ENCODE measurements around the gene ZNF581. TPM values are rescaled to one million over a fixed set of nuclear protein-coding genes. Genes with fewer than 3 reads are reported as not detected.

ZNF581 gene
- total RNA-seq, 1 experiment from 2014 or later = 46.2 TPM

DNA sequence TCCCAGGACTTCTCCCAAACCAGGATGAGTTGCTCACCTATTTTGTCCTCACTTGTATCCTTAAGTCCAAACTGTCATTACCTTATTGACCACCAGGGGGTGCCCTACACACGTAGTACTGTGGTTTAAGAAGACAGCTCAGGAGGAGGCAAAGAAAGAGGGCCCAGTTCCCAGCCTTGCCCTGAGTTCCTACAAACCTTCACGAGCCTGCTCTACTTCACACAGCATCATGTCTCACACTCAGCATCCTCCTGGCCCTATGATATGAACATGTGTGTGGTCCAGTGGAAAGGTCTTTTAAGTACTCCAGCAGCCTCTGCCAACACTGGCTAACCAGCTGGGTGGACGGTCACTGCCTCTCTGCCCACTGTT, 11.0 kb upstream of the ZNF581 start:
- intact Hi-C loops (cut with micrococcal nuclease; ENCODE audit: unreplicated experiment) = loop anchor here (1.0 to 10.0 kb wide), 3 partner anchors 8 to 248 kb away; partner anchors contain the start of genes RPL28 and TMEM238
- H3K4me1 Mint-ChIP-seq (ENCODE audit: low read depth, unreplicated experiment) = peaks cover 30% of the 10 kb centered on the region
- POLR2A ChIA-PET = interaction anchor here (0.5 to 1.7 kb wide), 6 partner anchors 8 to 156 kb away, joined by 3 to 12 read pairs (median 4); partner anchors contain the start of genes FIZ1 and ZNF784
- DNase-seq = peak; percentile 93
- peak overlapping the region; percentile 30 for H3K4me3 Mint-ChIP-seq (ENCODE audit: unreplicated experiment)
- no peaks in the 10 kb centered on the region for H3K9me3 Mint-ChIP-seq (ENCODE audit: unreplicated experiment)
- CTCF ChIA-PET = interaction anchor here (0.5 to 2.3 kb wide), 24 partner anchors 8 to 1084 kb away, joined by 3 to 18 read pairs (median 5); partner anchors contain the start of genes FIZ1, HSPBP1, ISOC2 and PTPRH
- Histone ChIP-seq H3K9me3 (no peaks in the 10 kb centered on the region), H3K36me3 (ENCODE audit: control insufficient read depth, insufficient read depth, low read length) (no peaks in the 10 kb centered on the region), H3K27me3 (replicated peaks; ENCODE audit: control insufficient read depth, insufficient read depth, low read length) (no peaks in the 10 kb centered on the region), H3K4me1 (peaks cover 7% of the 10 kb centered on the region), H3K4me3 (ENCODE audit: low read depth, low read length) (no peak overlapping the region)
- BruUV-seq (replicated peaks) = no TSS peak
- peak overlapping the region; percentile 3 for H3K27ac Mint-ChIP-seq (ENCODE audit: unreplicated experiment)
- H3K36me3 Mint-ChIP-seq (ENCODE audit: insufficient read depth, unreplicated experiment) = peaks cover 41% of the 10 kb centered on the region
- H3K27me3 Mint-ChIP-seq (ENCODE audit: insufficient read depth, unreplicated experiment) = no peaks in the 10 kb centered on the region
- TF ChIP-seq, protein P1, sequence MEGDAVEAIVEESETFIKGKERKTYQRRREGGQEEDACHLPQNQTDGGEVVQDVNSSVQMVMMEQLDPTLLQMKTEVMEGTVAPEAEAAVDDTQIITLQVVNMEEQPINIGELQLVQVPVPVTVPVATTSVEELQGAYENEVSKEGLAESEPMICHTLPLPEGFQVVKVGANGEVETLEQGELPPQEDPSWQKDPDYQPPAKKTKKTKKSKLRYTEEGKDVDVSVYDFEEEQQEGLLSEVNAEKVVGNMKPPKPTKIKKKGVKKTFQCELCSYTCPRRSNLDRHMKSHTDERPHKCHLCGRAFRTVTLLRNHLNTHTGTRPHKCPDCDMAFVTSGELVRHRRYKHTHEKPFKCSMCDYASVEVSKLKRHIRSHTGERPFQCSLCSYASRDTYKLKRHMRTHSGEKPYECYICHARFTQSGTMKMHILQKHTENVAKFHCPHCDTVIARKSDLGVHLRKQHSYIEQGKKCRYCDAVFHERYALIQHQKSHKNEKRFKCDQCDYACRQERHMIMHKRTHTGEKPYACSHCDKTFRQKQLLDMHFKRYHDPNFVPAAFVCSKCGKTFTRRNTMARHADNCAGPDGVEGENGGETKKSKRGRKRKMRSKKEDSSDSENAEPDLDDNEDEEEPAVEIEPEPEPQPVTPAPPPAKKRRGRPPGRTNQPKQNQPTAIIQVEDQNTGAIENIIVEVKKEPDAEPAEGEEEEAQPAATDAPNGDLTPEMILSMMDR (IDR thresholded peaks at IDR 0.05; ENCODE audit: insufficient read depth in 1 of 2, low read depth in 1 of 2, low read length in 1 of 2, severe bottlenecking in 1 of 2, unreplicated experiment in 1 of 2) = peak; percentile 88

DNA sequence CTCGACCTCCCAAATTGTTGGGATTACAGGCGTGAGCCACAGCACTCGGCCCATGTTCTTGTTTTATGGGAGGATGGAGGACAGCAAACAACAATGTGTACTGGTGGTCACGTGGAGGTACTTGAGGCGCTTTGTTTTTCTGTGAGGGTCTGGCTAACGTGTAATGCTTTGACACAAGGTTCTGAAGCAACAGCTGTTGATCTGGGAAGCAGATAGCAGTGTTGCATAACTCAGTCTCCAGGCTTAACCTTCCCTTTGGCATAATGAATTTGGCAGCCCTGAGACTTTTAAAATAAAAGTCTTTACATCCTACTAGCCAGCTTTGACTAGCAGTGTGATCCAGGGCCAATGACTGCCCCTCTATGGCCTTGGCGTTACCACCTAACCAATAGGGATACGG, 9.6 kb upstream of the ZNF581 start:
- no peaks in the 10 kb centered on the region for H3K9me3 ChIP-seq
- BruUV-seq (replicated peaks) = no TSS peak
- Mint-ChIP-seq H3K9me3 (ENCODE audit: unreplicated experiment) (no peaks in the 10 kb centered on the region), H3K27ac (ENCODE audit: unreplicated experiment) (peak overlapping the region; percentile 97), H3K36me3 (ENCODE audit: insufficient read depth, unreplicated experiment) (peaks cover 52% of the 10 kb centered on the region), H3K27me3 (ENCODE audit: insufficient read depth, unreplicated experiment) (no peaks in the 10 kb centered on the region), H3K4me3 (ENCODE audit: unreplicated experiment) (no peak overlapping the region), H3K4me1 (ENCODE audit: low read depth, unreplicated experiment) (peaks cover 31% of the 10 kb centered on the region)
- DNase-seq = no peak
- H3K4me3 ChIP-seq (ENCODE audit: low read depth, low read length) = no peak overlapping the region
- 0 out of 2 replicates have a peak, but pooled peaks cover 2% of the 10 kb centered on the region for H3K36me3 ChIP-seq (ENCODE audit: control insufficient read depth, insufficient read depth, low read length)
- POLR2A ChIA-PET = interaction anchor here (0.7 to 1.3 kb wide), 3 partner anchors 9 to 295 kb away, joined by 5 to 12 read pairs (median 9); partner anchors contain the start of gene ZNF581
- intact Hi-C loops (cut with micrococcal nuclease; ENCODE audit: unreplicated experiment) = loop anchor here (2.0 to 10.0 kb wide), 3 partner anchors 53 to 249 kb away; partner anchors contain the start of genes RPL28, TMEM238 and ZNF579
- peaks cover 7% of the 10 kb centered on the region for H3K4me1 ChIP-seq
- CTCF ChIA-PET = interaction anchor here (0.8 to 2.0 kb wide), 4 partner anchors 9 to 531 kb away, joined by 3 to 14 read pairs (median 9); partner anchors contain the start of genes U2AF2 and ZNF581
- H3K27me3 ChIP-seq (replicated peaks; ENCODE audit: control insufficient read depth, insufficient read depth, low read length) = no peaks in the 10 kb centered on the region
- TF ChIP-seq, protein P1 (IDR thresholded peaks at IDR 0.05; ENCODE audit: insufficient read depth in 1 of 2, low read depth in 1 of 2, low read length in 1 of 2, severe bottlenecking in 1 of 2, unreplicated experiment in 1 of 2) = no peak

DNA sequence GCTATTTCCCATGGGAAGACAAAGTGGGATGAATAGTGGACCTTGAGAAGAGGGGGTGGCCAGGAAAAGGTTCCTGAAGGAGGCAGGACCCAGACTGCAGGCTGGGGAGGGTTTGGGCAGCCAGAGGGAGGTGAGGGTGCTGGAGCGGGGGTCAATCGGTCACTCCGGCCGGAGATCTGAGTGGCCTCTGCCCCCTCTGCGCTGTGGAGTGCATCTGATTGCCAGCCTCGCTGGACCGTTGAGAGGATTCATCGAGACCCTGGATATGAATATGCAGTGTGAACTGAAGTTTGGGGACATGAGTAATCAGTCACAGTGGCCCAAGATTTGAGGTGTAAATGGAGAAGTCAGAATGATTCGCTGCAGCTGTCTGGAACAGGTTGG, 8.1 kb upstream of the ZNF581 start:
- Mint-ChIP-seq H3K4me3 (ENCODE audit: unreplicated experiment) (peak overlapping the region; percentile 91), H3K36me3 (ENCODE audit: insufficient read depth, unreplicated experiment) (peaks cover 63% of the 10 kb centered on the region), H3K9me3 (ENCODE audit: unreplicated experiment) (no peaks in the 10 kb centered on the region), H3K4me1 (ENCODE audit: low read depth, unreplicated experiment) (peaks cover 36% of the 10 kb centered on the region), H3K27ac (ENCODE audit: unreplicated experiment) (peak overlapping the region; percentile 97), H3K27me3 (ENCODE audit: insufficient read depth, unreplicated experiment) (no peaks in the 10 kb centered on the region)
- H3K4me1 ChIP-seq = peaks cover 16% of the 10 kb centered on the region
- BruUV-seq (replicated peaks) = no TSS peak
- 0 out of 2 replicates have a peak, but pooled peaks cover 2% of the 10 kb centered on the region for H3K36me3 ChIP-seq (ENCODE audit: control insufficient read depth, insufficient read depth, low read length)
- no peaks in the 10 kb centered on the region for H3K9me3 ChIP-seq
- DNase-seq = no peak
- POLR2A ChIA-PET = interaction anchor here (0.7 to 1.3 kb wide), 2 partner anchors 8 to 11 kb away, joined by 5 to 6 read pairs; partner anchors contain the start of genes ZNF581 and ZNF784
- no peaks in the 10 kb centered on the region for H3K27me3 ChIP-seq (replicated peaks; ENCODE audit: control insufficient read depth, insufficient read depth, low read length)
- CTCF ChIA-PET = interaction anchor here (0.8 to 0.9 kb wide), 4 partner anchors 19 to 132 kb away, joined by 3 to 4 read pairs (median 4); no protein-coding TSS in a partner anchor
- intact Hi-C loops (cut with micrococcal nuclease; ENCODE audit: unreplicated experiment) = loop anchor here (2.0 to 10.0 kb wide), 2 partner anchors 55 to 251 kb away; partner anchors contain the start of genes RPL28, TMEM238 and ZNF579
- peak overlapping the region; percentile 74 for H3K4me3 ChIP-seq (ENCODE audit: low read depth, low read length)
- TF ChIP-seq, protein P1 (IDR thresholded peaks at IDR 0.05; ENCODE audit: insufficient read depth in 1 of 2, low read depth in 1 of 2, low read length in 1 of 2, severe bottlenecking in 1 of 2, unreplicated experiment in 1 of 2) = no peak
